Measurements from ENCODE around the gene PPEF1. TPM values are rescaled to one million over a fixed set of nuclear protein-coding genes. Genes with fewer than 3 reads are reported as not detected.

PPEF1 gene
- total RNA-seq, 4 donors from 2014 or later, result not detected

GRCh38 chrX:18855919-18856644, 148.6 kb downstream of the PPEF1 start:
- no peaks in the 10 kb centered on the region for H3K27me3 ChIP-seq
- in situ Hi-C loops (cut with MboI; ENCODE audit: low pct_ligation_motif_present in 1 of 4, low pct_unique_long_range_greater_than_20kb in 1 of 4, low sequenced_read_pairs in 3 of 4) (no loop called here), intact Hi-C loops (cut with DNase I; ENCODE audit: low total_unique reads) (no loop called here)
- no peak overlapping the region for H3K4me3 ChIP-seq
- DNase-seq, result no peak
- TF ChIP-seq POLR2AphosphoS5 (IDR thresholded peaks at IDR 0.05) (no peak), POLR2A (IDR thresholded peaks at IDR 0.05) (no peak), CTCF (IDR thresholded peaks at IDR 0.05) (no peak), EP300 (IDR thresholded peaks at IDR 0.05; ENCODE audit: low read depth) (no peak)
- 63% methylated on average over 1 of the region's 1 CpG; no CpG with 5 or more reads in 1 of the 2 donors for WGBS, 2 donors (ENCODE audit: low coverage in 1 of 2)
- no peaks in the 10 kb centered on the region for H3K36me3 ChIP-seq
- H3K27ac ChIP-seq, result no peak overlapping the region
- no peaks in the 10 kb centered on the region for H3K4me1 ChIP-seq
- no peaks in the 10 kb centered on the region for H3K9me3 ChIP-seq

GRCh38 chrX:18856645-18856997, 149.2 kb downstream of the PPEF1 start:
- no peak for TF ChIP-seq CTCF (IDR thresholded peaks at IDR 0.05)
- TF ChIP-seq POLR2AphosphoS5 (IDR thresholded peaks at IDR 0.05), result no peak
- TF ChIP-seq POLR2A (IDR thresholded peaks at IDR 0.05), result no peak
- no peak for TF ChIP-seq EP300 (IDR thresholded peaks at IDR 0.05; ENCODE audit: low read depth)
- DNase-seq, result no peak
- 54% methylated on average over 1 of the region's 1 CpG; no CpG with 5 or more reads in 1 of the 2 donors for WGBS, 2 donors (ENCODE audit: low coverage in 1 of 2)
- in situ Hi-C loops (cut with MboI; ENCODE audit: low pct_ligation_motif_present in 1 of 4, low pct_unique_long_range_greater_than_20kb in 1 of 4, low sequenced_read_pairs in 3 of 4), result no loop called here
- H3K4me3 ChIP-seq, result no peak overlapping the region
- no peaks in the 10 kb centered on the region for H3K27me3 ChIP-seq
- no peak overlapping the region for H3K27ac ChIP-seq
- no peaks in the 10 kb centered on the region for H3K4me1 ChIP-seq
- no peaks in the 10 kb centered on the region for H3K9me3 ChIP-seq
- no peaks in the 10 kb centered on the region for H3K36me3 ChIP-seq
- intact Hi-C loops (cut with DNase I; ENCODE audit: low total_unique reads), result no loop called here

- H3K27ac ChIP-seq, result no peak overlapping the region
- DNase-seq, result no peak
- 88% methylated on average over 5 of the region's 5 CpGs; no CpG with 5 or more reads in 1 of the 2 donors for WGBS, 2 donors (ENCODE audit: low coverage in 1 of 2)
- TF ChIP-seq POLR2AphosphoS5 (IDR thresholded peaks at IDR 0.05) (no peak), POLR2A (IDR thresholded peaks at IDR 0.05) (no peak), CTCF (IDR thresholded peaks at IDR 0.05) (no peak), EP300 (IDR thresholded peaks at IDR 0.05; ENCODE audit: low read depth) (no peak)
- intact Hi-C loops (cut with DNase I; ENCODE audit: low total_unique reads) (no loop called here), in situ Hi-C loops (cut with MboI; ENCODE audit: low pct_ligation_motif_present in 1 of 4, low pct_unique_long_range_greater_than_20kb in 1 of 4, low sequenced_read_pairs in 3 of 4) (no loop called here)
- no peaks in the 10 kb centered on the region for H3K9me3 ChIP-seq
- no peak overlapping the region for H3K4me3 ChIP-seq
- no peaks in the 10 kb centered on the region for H3K4me1 ChIP-seq
- no peaks in the 10 kb centered on the region for H3K27me3 ChIP-seq
- H3K36me3 ChIP-seq, result no peaks in the 10 kb centered on the region
Observed at GRCh38 chrX:18861511-18861910, 154.1 kb downstream of the PPEF1 start.

- no peaks in the 10 kb centered on the region for H3K36me3 ChIP-seq
- WGBS, 2 donors (ENCODE audit: low coverage in 1 of 2), result 85% methylated on average over 15 of the region's 15 CpGs; no CpG with 5 or more reads in 1 of the 2 donors
- DNase-seq, result no peak
- H3K4me1 ChIP-seq, result no peaks in the 10 kb centered on the region
- TF ChIP-seq CTCF (IDR thresholded peaks at IDR 0.05) (no peak), POLR2AphosphoS5 (IDR thresholded peaks at IDR 0.05) (no peak), EP300 (IDR thresholded peaks at IDR 0.05; ENCODE audit: low read depth) (no peak), POLR2A (IDR thresholded peaks at IDR 0.05) (no peak)
- H3K4me3 ChIP-seq, result no peak overlapping the region
- no peak overlapping the region for H3K27ac ChIP-seq
- H3K27me3 ChIP-seq, result no peaks in the 10 kb centered on the region
- no peaks in the 10 kb centered on the region for H3K9me3 ChIP-seq
- in situ Hi-C loops (cut with MboI; ENCODE audit: low pct_ligation_motif_present in 1 of 4, low pct_unique_long_range_greater_than_20kb in 1 of 4, low sequenced_read_pairs in 3 of 4) (no loop called here), intact Hi-C loops (cut with DNase I; ENCODE audit: low total_unique reads) (no loop called here)
Observed at GRCh38 chrX:18864390-18864920, 157.0 kb downstream of the PPEF1 start.
